ENCODE data around the gene KAZN. TPM values are rescaled to one million over a fixed set of nuclear protein-coding genes. Genes with fewer than 3 reads are reported as not detected.

KAZN gene
- total and polyA plus RNA-seq, 2 experiments from 2014 or later: 7.9 to 15.6 TPM

GRCh38 chr1:14748151-14748550 lies 149.7 kb downstream of the KAZN start:
- Histone ChIP-seq H3K4me2 (no peak overlapping the region), H3K27me3 (no peaks in the 10 kb centered on the region), H3K79me2 (no peaks in the 10 kb centered on the region), H3K36me3 (replicated peaks; ENCODE audit: insufficient read depth, low read depth) (no peaks in the 10 kb centered on the region), H2AFZ (no peak overlapping the region), H3K9me2 (replicated peaks; ENCODE audit: insufficient read depth) (no peaks in the 10 kb centered on the region), H3K27ac (no peak overlapping the region), H3K9me3 (ENCODE audit: low read depth) (no peaks in the 10 kb centered on the region), H4K20me1 (ENCODE audit: insufficient read depth, poor library complexity, severe bottlenecking) (no peaks in the 10 kb centered on the region), H3K4me1 (ENCODE audit: insufficient read depth) (no peaks in the 10 kb centered on the region), H3K4me3 (no peak overlapping the region)
- TF ChIP-seq, protein P1, sequence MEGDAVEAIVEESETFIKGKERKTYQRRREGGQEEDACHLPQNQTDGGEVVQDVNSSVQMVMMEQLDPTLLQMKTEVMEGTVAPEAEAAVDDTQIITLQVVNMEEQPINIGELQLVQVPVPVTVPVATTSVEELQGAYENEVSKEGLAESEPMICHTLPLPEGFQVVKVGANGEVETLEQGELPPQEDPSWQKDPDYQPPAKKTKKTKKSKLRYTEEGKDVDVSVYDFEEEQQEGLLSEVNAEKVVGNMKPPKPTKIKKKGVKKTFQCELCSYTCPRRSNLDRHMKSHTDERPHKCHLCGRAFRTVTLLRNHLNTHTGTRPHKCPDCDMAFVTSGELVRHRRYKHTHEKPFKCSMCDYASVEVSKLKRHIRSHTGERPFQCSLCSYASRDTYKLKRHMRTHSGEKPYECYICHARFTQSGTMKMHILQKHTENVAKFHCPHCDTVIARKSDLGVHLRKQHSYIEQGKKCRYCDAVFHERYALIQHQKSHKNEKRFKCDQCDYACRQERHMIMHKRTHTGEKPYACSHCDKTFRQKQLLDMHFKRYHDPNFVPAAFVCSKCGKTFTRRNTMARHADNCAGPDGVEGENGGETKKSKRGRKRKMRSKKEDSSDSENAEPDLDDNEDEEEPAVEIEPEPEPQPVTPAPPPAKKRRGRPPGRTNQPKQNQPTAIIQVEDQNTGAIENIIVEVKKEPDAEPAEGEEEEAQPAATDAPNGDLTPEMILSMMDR (IDR thresholded peaks at IDR 0.05; ENCODE audit: poor library complexity): no peak
- no peak for TF ChIP-seq EZH2 (IDR thresholded peaks at IDR 0.05; ENCODE audit: borderline replicate concordance)
- no peak for TF ChIP-seq EZH2phosphoT487 (IDR thresholded peaks at IDR 0.05; ENCODE audit: low read depth, severe bottlenecking, unreplicated experiment)
- WGBS (ENCODE audit: low lambda C conversion rate, missing lambda C conversion rate): 91% methylated on average over 5 of the region's 5 CpGs
- DNase-seq (ENCODE audit: low spot score): no peak

DNA sequence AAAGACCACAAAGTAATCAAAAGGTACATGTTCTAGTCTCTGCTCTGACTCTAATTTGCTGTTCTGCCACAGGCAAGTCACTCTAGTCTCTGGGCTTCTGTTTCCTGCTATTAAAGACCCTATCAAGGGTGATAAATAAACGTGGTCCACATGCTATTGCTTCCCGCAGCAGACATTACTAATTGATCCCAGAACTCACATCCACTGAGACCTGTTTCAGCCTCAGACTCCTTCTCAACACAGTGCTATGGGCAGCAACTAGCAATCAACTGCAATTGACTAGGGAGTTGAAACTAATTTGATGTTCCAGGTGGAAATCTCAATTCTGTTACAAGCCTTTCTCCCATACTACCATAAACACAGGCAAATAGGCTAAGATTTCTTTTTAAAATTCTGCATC lies 150.5 kb downstream of the KAZN start:
- Histone ChIP-seq H3K36me3 (replicated peaks; ENCODE audit: insufficient read depth, low read depth) (no peaks in the 10 kb centered on the region), H3K9me2 (replicated peaks; ENCODE audit: insufficient read depth) (no peaks in the 10 kb centered on the region), H2AFZ (no peak overlapping the region), H3K27ac (no peak overlapping the region), H3K9me3 (ENCODE audit: low read depth) (no peaks in the 10 kb centered on the region), H4K20me1 (ENCODE audit: insufficient read depth, poor library complexity, severe bottlenecking) (no peaks in the 10 kb centered on the region), H3K4me3 (no peak overlapping the region), H3K4me1 (ENCODE audit: insufficient read depth) (no peaks in the 10 kb centered on the region), H3K4me2 (no peak overlapping the region), H3K27me3 (no peaks in the 10 kb centered on the region), H3K79me2 (no peaks in the 10 kb centered on the region)
- DNase-seq (ENCODE audit: low spot score): no peak
- WGBS (ENCODE audit: low lambda C conversion rate, missing lambda C conversion rate): 66% methylated on average over 2 of the region's 2 CpGs
- TF ChIP-seq EZH2 (IDR thresholded peaks at IDR 0.05; ENCODE audit: borderline replicate concordance) (no peak), EZH2phosphoT487 (IDR thresholded peaks at IDR 0.05; ENCODE audit: low read depth, severe bottlenecking, unreplicated experiment) (no peak)
- TF ChIP-seq, protein P1 (IDR thresholded peaks at IDR 0.05; ENCODE audit: poor library complexity): no peak

- DNase-seq (ENCODE audit: low spot score): no peak
- whole genome bisulfite sequencing (ENCODE audit: low lambda C conversion rate, missing lambda C conversion rate): 84% methylated on average over 2 of the region's 2 CpGs
These were observed 152.0 kb downstream of the KAZN start for GRCh38 chr1:14750490-14750889.

More at GRCh38 chr1:14750490-14750889, 152.0 kb downstream of the KAZN start:
- no peaks in the 10 kb centered on the region for H3K79me2 ChIP-seq
- H2AFZ ChIP-seq: no peak overlapping the region
- H3K4me3 ChIP-seq: no peak overlapping the region
- no peaks in the 10 kb centered on the region for H3K9me3 ChIP-seq (ENCODE audit: low read depth)
- H4K20me1 ChIP-seq (ENCODE audit: insufficient read depth, poor library complexity, severe bottlenecking): no peaks in the 10 kb centered on the region
- TF ChIP-seq EZH2phosphoT487 (IDR thresholded peaks at IDR 0.05; ENCODE audit: low read depth, severe bottlenecking, unreplicated experiment): no peak
- TF ChIP-seq, protein P1 (IDR thresholded peaks at IDR 0.05; ENCODE audit: poor library complexity): no peak
- TF ChIP-seq EZH2 (IDR thresholded peaks at IDR 0.05; ENCODE audit: borderline replicate concordance): no peak
- H3K4me2 ChIP-seq: no peak overlapping the region
- no peaks in the 10 kb centered on the region for H3K4me1 ChIP-seq (ENCODE audit: insufficient read depth)
- H3K27me3 ChIP-seq: no peaks in the 10 kb centered on the region
- H3K27ac ChIP-seq: no peak overlapping the region
- no peaks in the 10 kb centered on the region for H3K36me3 ChIP-seq (replicated peaks; ENCODE audit: insufficient read depth, low read depth)
- H3K9me2 ChIP-seq (replicated peaks; ENCODE audit: insufficient read depth): no peaks in the 10 kb centered on the region
